ENCODE results near the gene MPDZ. TPM values are rescaled to one million over a fixed set of nuclear protein-coding genes. Genes with fewer than 3 reads are reported as not detected.

The MPDZ gene
- total and polyA plus RNA-seq, 2 of the 4 experiments (the other 2 are of a cell fraction), result 18.8 to 39.3 TPM

DNA sequence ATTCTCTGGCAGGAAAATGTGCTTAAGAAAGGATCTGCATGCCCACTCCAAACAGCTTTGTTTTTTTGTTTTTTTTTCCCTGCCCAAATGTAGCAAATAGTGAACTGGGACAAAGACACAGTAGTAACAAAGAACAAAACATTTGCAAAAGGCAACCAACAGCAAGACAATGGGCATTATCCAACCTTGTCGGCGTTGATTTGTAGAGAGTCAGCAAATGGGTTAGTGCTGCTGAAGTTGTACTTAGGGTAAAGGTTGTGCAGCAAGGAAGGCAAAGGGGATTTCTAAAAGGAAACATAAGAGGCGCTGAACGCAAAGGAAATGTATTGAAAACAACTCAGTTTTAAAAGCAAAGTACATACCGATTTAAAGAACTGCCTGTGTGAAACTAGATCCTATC lies 136.2 kb downstream of the MPDZ start:
- Histone ChIP-seq H3K23ac (ENCODE audit: low read depth, low read length) (no peak overlapping the region), H2BK120ac (ENCODE audit: low read depth, low read length) (no peak overlapping the region), H3K36me3 (ENCODE audit: control insufficient read depth, insufficient read depth, low read length) (peaks cover 2% of the 10 kb centered on the region; the same call in 1 of the 2 replicates), H3K4ac (ENCODE audit: low read depth, low read length) (no peak overlapping the region), H3K27me3 (ENCODE audit: control insufficient read depth, insufficient read depth, low read length) (no peaks in the 10 kb centered on the region), H2BK20ac (ENCODE audit: low read depth, low read length) (no peak overlapping the region; the same call in 1 of the 2 replicates), H3K4me1 (ENCODE audit: control insufficient read depth, insufficient read depth, low read length) (peaks cover 3% of the 10 kb centered on the region), H3K4me3 (ENCODE audit: insufficient read depth, low read depth, low read length) (no peak overlapping the region), H4K20me1 (ENCODE audit: insufficient read depth, low read length) (no peaks in the 10 kb centered on the region), H3K9me1 (ENCODE audit: insufficient read depth, low read length) (peaks cover 7% of the 10 kb centered on the region; the same call in 1 of the 2 replicates), H3K56ac (ENCODE audit: extremely low read depth, insufficient read depth, low read length) (no peak overlapping the region), H4K8ac (ENCODE audit: low read depth in 2 of 2, low read length in 2 of 2) (no peak overlapping the region), H2AK5ac (ENCODE audit: low read depth, low read length) (no peak overlapping the region), H3K14ac (replicated peaks; ENCODE audit: low read depth, low read length) (no peak overlapping the region), H2BK15ac (ENCODE audit: low read depth, low read length) (0 out of 3 replicates have a peak overlapping the region, but pooled peaks have one; percentile 48), H2BK5ac (ENCODE audit: low read depth, low read length, poor library complexity, severe bottlenecking) (no peak overlapping the region), H3K18ac (ENCODE audit: low read depth, low read length) (no peak overlapping the region), H3K9me3 (ENCODE audit: control insufficient read depth, insufficient read depth, low read length) (no peaks in the 10 kb centered on the region), H4K5ac (ENCODE audit: low read depth, low read length) (no peak overlapping the region), H2AK9ac (replicated peaks; ENCODE audit: low read depth, low read length, poor library complexity) (no peak overlapping the region), H2AFZ (replicated peaks; ENCODE audit: low read length, poor library complexity) (no peak overlapping the region), H3K4me2 (ENCODE audit: low read depth, low read length) (no peak overlapping the region), H3K27ac (ENCODE audit: insufficient read depth, low read length) (no peak overlapping the region), H3K79me1 (ENCODE audit: low read depth in 1 of 2, low read length in 2 of 2) (peaks cover 0 to 10% of the 10 kb centered on the region in 2 experiments; a peak in 2 of 4 replicates), H3K9ac (ENCODE audit: low read depth, low read length) (no peak overlapping the region), H4K91ac (ENCODE audit: insufficient read depth, low read depth, low read length) (no peak overlapping the region)
- intact Hi-C loops (cut with micrococcal nuclease) (no loop called here), in situ Hi-C loops (cut with MboI; ENCODE audit: low sequenced_read_pairs) (no loop called here), dilution Hi-C loops (cut with HindIII; ENCODE audit: low sequenced_read_pairs, unreplicated experiment) (no loop called here)
- no peak for ATAC-seq (ENCODE audit: low read depth)
- DNase-seq, result no peak
- TF ChIP-seq BHLHE40 (IDR thresholded peaks at IDR 0.05; ENCODE audit: low read depth, low read length) (no peak), RAD21 (IDR thresholded peaks at IDR 0.05; ENCODE audit: low read length) (no peak)
- TF ChIP-seq, protein P1, sequence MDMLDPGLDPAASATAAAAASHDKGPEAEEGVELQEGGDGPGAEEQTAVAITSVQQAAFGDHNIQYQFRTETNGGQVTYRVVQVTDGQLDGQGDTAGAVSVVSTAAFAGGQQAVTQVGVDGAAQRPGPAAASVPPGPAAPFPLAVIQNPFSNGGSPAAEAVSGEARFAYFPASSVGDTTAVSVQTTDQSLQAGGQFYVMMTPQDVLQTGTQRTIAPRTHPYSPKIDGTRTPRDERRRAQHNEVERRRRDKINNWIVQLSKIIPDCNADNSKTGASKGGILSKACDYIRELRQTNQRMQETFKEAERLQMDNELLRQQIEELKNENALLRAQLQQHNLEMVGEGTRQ (IDR thresholded peaks at IDR 0.05; ENCODE audit: low read depth, low read length), result no peak
- ChIA-PET CTCF (no interaction called here), POLR2A (ENCODE audit: unreplicated experiment) (no interaction called here)
- no CpG with 5 or more reads among the region's 5 CpGs for WGBS, 2 experiments (ENCODE audit: extremely low coverage in 2 of 2, insufficient read length in 1 of 2)
- no TSS peak for BruUV-seq (replicated peaks)
